Liver (tissue), 3 donors: ENCODE measurements around the gene CPLX1.

ENCODE experiments used
- FOXA1 ChIP-seq: IDR thresholded peaks from 2 replicates; pipeline ENCODE4 v1.6.1; 2016; ENCODE audit warnings: antibody characterized with exemption
- JUND ChIP-seq, 2 donors: IDR thresholded peaks; 2 replicates each; pipeline ENCODE4 v1.6.1; 2016; ENCODE audit warnings: antibody characterized with exemption in 2 of 2
- NR2F2 ChIP-seq: IDR thresholded peaks from 2 replicates; pipeline ENCODE4 v1.6.1; 2016; ENCODE audit warnings: antibody characterized with exemption
- TF ChIP-seq, protein P1 (sequence below): fragments of 150-350 bp; IDR thresholded peaks from 2 replicates; pipeline ENCODE4 v1.5.1; 2017; ENCODE audit warnings: improper control_type of control experiment, low read depth, low read length; ENCODE audit not compliant: missing input control
- donor health status: healthy.
- donor health status: healthy.

DNA sequence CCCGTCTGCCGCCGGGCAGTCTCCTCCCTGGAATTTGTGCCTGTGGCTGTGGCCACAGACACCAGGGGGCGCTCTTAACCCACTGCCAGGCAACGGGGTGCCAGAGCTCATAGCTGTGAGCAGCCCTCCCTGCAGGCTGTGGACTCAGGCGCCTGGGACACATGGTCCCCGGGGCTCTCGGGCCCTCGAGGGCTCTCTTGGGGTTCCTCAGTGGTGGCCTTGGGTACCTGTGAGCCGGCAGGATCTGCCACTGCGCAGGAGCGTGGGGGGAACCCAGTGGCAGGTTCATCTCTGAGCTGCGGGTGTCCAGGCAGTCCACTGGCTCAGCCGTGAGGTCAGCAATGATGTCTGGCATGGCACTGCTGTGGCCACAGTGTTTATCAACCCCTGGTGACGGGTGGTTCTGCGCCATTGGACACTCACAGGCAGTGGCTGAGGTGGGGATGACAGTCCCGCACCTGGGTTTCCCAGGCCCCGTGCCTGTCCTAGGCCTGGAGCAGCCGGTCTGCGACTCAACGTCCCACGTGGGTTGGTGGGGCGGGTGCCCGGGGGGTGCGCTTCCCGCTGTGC is 83.1 kb downstream of the CPLX1 start:
- TF ChIP-seq JUND (IDR thresholded peaks at IDR 0.05) (no peak), NR2F2 (no peak), FOXA1 (no peak)
- TF ChIP-seq, protein P1, sequence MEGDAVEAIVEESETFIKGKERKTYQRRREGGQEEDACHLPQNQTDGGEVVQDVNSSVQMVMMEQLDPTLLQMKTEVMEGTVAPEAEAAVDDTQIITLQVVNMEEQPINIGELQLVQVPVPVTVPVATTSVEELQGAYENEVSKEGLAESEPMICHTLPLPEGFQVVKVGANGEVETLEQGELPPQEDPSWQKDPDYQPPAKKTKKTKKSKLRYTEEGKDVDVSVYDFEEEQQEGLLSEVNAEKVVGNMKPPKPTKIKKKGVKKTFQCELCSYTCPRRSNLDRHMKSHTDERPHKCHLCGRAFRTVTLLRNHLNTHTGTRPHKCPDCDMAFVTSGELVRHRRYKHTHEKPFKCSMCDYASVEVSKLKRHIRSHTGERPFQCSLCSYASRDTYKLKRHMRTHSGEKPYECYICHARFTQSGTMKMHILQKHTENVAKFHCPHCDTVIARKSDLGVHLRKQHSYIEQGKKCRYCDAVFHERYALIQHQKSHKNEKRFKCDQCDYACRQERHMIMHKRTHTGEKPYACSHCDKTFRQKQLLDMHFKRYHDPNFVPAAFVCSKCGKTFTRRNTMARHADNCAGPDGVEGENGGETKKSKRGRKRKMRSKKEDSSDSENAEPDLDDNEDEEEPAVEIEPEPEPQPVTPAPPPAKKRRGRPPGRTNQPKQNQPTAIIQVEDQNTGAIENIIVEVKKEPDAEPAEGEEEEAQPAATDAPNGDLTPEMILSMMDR, result peak; percentile 87
